Stimulated activated CD4-positive, alpha-beta T cell treated with anti-CD3 and anti-CD28 coated beads, TNF-alpha, amount 100 ng/mL, for 24 hours (primary cell): ENCODE measurements around the gene CD8B.
"Not testable (repeated sequence)": the region's sequence is repeated elsewhere in the genome, so short reads cannot be mapped to it uniquely, and the experiment has no call there.

Experiments used
- DNase-seq, 3 experiments: peaks; one replicate each; pipeline ENCODE4 v3.0.0-alpha.2; 2020; ENCODE audit warnings: low read depth in 3 of 3

The CD8B gene

DNA sequence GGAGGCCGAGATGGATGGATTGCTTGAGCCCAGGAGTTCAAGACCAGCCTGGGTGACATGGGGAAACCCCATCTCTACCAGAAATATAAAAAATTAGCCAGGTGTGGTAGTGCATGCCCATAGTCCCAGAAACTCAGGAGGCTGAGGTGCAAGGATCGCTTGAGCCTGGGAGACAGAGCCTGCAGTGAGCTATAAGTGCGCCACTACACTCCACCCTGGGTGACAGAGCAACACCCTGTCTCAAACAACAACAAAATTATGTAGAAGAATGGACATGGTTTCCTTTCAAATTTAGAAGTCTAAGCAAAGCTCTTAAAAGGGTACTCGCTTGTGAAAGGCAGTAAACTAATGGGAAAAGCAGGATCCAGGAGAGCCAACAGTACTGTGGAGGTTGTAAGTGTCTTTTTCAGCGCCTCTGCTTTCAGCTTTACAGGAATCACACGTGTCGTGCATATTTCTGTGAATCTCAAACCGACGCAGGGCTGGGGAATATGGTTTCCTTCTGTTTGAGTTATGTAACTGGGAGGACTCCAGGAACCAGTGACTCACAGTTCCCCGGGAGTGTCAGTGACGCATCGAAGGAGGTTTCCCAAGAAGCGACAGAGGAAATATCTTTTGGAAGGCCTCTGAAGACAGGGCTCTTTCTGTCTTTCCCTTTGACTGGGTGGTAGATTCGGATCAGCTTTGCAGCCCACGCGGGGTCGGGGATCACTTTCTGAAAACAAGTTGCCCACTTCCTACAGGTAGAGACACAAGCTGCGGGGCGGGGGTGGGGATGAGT is 24.6 kb downstream of the CD8B start:
- peak in 2 of 3 experiments; percentile 25 to 54 for DNase-seq

DNA sequence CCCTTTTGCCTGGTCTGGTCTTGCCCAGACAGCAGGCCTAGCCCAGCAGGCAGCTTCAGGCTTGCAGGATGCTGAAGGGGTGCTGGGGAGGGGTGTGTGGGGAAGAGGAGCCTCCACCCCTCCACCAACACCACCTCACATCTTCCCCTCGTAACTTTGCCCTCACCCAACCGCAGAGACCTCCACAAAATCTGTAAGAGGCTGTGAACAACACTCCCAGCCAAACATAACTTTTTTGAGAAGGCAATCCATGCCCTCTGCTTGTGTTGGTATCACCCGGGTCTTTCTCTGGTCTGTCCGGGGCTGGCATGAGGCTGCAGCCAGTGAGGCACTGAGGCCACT is 26.2 kb downstream of the CD8B start:
- DNase-seq, result not testable (repeated sequence)

DNA sequence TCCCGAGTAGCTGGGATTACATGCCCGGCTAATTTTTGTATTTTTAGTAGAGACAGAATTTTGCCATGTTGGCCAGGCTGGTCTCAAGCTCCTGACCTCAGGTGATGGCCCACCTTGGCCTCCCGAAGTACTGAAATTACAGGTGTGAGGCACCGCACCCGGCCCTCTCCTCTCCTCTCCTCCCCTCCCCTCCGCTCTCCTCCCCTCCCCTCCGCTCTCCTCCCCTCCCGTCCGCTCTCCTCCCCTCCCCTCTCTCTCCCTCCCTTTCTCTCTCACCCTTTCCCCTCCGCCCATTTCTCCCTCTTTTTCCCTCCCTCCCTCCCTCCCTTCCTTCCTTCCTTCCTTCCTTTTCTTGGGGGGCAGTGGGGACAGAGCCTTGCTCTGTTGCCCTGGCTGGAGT is 28.4 kb downstream of the CD8B start:
- DNase-seq, result no peak

DNA sequence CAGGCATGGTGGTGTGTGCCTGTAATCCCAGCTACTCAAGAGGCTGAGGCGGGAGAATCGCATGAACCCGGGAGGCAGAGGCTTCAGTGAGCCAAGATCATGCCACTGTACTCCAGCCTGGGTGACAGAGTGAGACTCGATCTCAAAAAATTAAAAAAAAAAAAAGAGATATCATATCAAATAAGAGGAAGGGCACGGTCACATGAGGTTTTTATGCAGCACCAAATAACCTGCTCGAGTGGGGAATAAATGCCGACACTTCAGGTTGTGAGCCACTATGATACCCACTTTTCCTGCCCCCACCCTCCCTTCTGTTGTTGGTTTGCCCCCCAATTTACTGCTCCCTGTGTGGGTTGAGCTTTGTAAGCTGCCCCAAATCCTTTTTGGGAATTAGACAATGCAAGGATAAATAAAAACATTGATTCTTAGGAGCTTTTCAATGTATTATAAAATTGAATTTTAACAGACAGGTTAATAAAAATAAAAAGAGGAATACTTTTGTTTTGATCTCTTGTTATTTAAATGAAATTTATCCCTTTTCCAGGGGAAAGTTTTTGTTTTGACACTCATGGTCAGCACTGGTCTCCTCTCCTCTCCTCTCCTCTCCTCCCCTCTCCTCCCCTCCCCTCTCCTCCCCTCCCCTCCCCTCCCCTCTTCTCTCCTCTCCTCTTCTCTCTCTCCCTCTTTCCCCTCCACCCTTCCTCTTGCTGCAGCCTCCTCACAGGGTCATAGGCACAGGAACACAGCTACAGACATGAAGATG is 29.2 kb downstream of the CD8B start:
- no peak for DNase-seq

DNA sequence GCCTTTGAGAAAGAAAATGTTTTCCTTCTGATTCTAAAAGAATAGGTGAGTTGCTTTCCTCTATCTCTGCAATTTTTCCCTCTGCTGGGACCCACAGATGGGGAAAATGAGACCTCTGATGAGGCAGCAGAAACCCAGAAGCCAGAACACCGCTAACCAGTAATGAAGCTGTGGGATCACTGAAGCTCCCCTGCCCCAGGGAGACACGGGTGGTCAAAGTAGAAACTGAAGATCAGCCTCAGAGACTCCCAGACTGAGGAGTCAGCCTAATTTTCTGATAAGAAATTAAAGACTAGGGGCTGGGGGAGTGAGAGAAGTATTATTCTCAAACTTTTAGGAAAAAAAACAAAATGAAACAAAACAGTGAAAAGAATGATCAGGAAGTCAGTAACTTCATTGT is 30.1 kb downstream of the CD8B start:
- DNase-seq, result no peak

DNA sequence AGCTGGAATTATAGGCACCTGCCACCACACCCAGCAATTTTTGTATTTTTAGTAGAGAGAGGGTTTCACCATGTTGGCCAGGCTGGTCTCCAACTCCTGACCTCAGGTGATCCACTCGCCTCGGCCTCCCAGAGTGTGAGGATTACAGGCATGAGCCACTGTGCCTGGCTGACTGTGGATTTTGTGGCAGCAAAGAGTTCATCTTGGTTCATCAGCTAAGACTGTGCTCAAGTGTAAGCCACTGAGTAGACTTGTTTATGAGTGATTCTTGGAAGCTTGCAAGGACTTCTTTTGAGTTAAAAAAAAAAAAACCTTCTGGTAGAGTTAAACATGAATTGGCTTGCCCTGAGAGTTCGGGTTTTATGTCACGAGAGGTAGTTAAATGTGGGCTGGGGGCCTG is 34.7 kb downstream of the CD8B start:
- DNase-seq, result no peak

DNA sequence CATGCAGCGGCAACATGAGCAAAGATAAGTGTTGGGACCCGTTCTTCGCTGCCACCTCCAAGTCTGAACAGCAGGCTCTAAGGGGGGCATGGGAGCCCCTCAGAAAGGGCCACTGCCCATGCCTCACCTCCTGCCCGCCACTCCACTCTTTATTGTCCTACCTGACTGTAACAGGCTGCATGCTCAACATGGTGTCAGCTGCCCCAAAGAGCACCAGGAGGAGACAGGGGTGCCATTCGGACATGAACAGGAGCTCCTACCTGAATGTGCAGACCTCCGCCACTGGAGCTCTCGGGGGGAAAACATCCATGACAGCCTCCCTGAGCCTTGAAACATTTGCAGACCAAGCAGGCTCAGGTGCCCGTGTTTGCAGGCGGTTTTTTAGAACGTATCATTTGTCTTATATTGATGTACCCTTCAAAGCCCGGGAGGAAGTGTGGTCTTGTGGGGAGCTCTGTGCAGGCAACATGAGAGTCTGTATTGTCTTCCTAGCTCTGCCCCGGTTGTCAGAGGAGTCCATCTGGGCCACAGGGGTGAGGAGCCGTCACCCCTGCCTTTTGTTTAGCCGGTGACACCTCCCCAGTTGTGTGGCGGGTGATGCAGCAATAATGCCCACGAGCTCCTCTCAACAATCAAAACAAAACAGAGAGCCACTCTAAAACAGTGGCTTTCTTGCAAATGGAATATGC is 35.8 kb downstream of the CD8B start:
- no peak for DNase-seq

DNA sequence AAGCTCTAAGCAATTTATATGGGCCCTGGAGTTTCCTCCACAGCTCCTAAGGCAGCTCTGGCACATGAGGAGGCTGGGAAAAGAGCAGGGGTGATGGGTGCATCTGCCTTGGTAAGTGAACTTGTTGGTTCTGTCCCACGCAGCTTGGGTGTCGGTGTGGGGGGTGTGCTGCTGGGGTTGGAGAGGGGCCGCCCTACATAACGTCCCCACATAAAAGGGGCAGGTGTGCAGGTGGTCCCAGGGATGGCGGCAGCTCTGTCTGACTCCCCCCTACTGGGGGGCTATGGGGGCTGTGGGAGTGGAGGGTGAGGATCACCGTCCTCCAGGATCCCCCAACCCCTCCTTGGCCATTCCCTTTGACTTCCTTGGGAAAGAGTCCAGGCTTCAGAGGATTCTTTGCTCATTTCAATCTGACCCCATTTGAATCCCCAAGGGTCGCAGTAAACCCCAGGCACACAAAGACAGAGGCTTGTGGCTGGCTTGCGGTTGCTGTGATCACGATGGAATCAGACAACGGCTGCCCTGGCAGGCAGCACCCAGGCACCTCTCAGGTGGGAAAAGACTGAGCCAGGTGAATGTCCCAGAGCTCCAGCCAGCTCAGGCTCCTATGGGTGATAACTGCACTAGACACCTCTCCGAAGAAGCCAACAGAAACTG is 36.5 kb downstream of the CD8B start:
- no peak for DNase-seq

DNA sequence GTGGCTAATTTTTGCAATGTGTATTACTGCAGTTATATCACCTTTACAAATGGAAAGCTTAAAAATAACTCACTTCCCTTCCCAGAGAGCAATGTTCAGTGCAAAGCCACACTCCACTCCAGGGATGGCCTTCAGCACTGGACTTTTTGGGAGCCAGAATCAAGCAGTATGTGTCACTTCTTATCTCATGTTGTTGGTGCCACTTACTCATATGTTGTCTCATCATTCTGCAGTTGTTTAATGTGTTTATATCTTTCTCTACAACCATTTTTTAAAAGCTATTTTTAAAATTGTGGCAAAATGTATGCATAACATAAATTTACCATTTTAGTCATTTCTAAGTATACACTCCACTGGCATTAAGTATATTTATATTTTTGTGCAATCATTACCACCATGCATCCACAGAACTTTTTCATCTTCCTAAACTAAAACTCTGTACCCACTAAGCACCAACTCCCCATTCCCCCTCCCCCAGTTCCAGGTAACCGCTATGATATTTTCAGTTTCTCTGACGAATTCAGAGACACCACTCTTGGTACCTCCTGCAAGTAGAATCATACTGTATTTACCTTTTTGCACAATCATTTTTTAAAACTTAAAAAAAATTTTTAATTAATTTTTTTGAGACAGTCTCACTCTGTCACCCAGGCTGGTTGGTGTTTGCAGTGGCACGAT is 38.9 kb downstream of the CD8B start:
- no peak for DNase-seq

DNA sequence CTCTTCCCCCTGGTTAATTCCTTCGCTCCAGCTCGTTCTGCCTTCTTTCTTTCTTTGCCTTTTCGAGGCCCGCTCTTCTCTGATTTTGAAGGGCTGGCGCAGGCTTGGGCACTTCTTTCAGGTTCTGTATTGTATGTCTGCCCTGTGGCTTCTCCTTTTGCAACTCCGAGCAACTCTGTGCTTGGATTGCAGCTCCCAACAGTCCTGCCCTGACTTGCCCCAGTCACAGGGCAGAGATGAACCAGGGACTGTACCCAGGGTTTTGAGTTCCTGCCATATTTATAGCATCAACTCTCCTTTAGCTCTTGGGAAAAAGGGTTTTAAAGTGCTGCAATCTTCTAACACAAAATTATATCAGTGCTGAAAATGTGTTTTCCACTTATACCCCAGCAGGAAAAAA is 39.8 kb downstream of the CD8B start:
- DNase-seq, result no peak

DNA sequence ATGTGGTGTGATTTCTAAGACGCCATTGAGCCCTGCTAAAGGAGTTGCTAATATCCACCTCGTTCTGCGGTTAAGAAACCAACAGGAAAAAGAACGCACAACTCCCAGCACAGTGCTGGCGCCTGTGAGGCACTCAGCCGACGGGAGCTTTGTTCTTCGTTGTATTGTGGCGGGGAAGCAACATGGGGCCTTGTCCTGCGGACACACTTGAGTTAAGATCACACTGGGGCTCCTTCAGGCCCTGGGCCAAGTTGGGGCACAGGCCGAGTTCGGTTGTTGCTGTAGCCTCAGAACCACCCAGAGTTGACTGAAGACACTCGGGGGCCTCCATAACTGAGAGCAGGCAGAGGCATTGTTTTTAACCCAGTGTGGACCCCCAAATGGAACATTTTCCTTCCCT is 40.4 kb downstream of the CD8B start:
- DNase-seq, result no peak

DNA sequence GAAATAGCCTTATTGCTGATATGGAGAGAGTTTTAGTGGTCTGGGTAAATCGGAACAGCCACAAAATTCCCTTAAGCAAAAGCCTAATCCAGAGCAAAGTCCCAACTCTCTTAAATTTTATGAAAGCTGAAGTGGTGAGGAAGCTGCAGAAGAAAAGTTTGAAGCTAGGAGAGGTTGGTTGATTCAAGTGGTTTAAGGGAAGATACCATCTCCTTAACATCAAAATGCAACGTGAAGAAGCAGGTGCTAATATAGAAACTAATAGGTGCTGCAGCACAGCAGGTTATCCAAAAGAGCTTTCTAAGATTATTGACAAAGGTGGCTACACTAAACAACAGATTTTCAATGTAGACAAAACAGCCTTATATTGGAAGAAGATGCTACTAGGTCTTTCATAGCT is 42.7 kb downstream of the CD8B start:
- no peak for DNase-seq

DNA sequence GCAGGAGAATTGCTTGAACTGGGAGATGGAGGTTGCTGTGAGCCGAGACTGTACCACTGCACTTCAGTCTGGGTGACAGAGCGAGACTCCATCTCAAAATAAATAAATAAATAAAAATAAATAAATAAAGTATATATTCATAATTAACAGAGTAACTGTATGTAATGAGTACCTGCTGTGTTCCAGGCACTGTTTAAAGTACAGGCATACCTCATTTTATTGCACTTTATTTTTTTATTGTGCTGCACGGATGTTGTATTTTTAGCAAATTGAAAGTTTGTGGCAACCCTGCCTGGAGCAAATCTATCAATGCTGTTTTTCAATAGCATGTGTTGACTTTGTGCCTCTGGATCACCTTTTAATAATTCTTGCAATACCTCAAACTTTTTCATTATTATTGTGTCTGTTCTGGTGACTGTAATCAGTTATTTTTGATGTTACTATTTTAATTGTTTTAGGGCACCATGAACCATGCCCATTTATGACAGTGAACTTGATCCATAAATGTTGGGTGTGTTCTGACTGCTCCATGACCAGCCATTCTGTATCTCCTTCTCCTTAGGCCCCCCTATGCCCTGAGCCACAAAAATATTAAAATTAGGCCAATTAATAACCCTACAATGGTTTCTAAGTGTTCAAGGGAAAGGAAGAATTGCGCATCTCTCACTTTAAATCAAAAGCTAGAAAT is 43.4 kb downstream of the CD8B start:
- no peak for DNase-seq

DNA sequence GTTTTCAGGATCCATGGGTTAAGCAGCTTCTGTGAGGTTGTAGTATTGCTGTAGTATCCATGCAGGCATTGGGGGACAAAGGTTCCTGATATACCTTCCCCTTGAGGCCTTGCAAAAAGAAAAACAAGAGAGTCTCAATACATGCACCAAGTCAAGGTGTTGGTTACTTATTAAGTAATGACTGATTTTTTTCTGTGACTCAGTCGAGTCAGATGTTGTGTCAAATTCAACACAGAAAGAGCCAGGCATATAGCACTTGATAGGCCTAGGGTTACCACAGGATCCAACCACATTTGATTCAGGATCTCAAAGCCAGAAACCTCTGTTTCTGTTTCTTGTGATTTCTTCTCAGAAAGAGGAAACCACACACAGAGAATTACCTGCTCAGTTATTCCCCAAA is 46.1 kb downstream of the CD8B start:
- no peak for DNase-seq

DNA sequence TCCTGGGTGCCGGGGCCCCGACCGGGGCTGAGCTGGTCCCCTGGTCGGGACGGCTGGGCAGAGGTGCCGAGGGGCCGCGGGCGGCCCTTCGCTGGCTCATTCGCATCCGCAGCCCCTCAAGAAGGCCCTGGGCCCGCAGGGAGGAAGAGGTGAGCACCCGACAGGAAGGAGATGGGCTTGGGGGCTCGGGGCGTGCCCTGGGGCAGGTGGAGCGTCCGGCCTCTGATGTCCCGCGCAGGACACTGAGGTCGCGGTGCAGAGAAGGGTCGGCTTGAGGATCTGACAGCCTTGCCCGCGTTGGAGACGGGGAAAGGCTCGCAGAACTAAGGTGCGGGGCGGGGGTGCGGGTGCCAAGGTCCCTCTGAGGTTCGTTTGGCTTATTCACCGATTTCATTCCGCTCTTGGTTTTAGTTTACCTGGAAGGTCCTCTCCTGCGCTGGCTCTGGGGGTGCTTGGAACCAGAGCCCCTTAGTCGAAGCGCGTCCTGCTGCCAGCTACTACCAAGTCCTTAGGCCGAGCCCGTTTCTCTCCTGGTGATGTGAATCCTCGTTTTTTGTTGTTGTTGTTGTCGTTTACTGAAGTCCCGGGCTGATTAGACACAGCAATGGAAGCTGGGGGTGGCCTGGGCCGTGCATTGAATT is 52.1 kb downstream of the CD8B start:
- no peak for DNase-seq

DNA sequence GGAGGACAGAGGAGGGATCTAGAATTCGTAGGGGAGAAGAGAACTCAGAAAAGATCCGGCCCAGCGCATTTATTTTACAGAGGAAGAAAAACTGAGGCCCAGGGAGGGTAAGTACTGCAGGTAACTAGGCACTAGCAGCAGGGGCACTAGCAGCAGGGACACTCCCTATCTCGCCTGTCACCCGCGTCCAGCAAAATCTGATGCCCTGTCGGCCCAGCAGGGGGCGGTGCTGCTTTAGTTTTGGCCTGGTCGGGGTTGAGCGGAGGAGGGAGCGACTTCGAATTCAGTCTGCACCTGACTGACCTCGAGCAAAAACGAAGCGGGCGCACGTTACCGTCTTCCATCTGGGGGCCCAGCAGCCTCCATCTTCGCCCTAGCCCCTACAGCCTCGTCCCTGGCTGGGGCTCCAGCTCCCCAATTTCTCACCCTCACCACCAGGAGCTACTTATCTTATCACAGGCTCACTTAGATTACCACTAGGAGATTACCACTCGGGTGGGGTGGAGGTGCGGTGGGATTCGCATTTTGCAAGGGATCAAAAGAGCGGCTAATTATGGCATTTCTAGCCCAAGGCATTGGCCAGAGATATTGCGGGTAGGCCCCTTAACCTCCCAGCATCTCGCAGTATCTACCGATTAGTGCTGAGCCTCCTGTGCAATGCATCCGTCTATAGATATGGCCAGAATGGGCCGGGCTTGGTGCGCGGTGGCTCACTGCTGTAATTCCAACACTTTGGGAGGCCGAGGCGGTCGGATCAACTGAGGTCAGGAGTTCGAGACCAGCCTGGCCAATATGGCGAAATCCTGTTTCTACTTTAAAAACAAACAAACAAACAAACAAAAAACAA is 53.1 kb downstream of the CD8B start:
- peak; percentile 87 to 91 (median 87) for DNase-seq

DNA sequence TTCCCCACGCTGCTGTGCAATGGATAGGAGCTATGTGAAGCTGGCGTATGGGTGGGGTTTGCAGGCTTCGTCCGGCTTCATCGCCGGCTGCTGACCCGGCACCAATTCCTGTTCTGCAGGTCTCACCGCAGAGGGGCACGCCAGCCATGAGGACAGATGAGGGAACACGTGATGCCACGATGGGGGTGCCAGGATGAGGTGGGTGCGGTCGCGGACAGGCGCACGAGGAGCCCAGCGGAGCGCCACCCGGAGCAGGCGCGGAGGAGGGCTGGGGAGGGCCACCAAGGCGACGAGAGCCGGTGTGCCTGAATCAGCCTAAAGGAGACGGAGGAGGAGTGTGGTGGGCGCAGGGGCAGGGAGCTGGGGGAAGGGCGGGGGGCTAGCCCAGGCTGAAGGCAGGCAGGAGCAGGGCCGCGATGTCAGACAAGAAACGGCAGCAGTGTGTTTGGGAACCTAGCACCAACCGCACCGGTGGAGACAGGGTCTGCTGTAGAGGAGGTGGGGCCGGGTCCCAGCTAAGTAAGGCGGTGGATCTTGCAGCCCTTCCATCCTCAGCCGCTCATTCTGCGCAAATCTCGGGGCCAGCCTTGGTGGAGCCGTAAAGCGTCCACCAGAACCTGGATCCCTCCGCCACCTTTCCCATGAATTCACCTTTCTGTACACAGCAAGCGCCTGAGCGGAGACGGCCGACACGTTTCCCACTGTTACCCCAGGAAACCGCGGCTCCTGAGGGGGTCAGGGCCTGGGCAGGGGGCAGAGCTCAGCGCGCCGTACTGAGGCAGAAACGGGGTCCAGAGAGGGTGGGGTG is 54.0 kb downstream of the CD8B start:
- DNase-seq, result no peak

DNA sequence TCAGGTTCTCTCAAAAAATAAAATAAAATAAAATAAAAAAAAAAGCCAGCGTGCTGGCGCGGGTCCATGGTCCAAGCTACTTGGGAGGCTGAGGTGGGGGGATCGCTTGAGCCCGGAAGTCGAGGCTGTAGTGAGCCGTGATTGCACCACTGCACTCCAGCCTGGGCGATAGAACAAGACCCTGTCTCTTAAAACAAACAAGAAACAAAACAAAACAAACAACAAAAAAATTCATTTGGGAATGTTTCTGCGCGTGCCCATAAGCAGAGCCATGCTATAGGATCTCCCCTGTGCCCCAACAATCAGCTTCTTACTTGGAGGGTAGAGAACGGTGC is 54.6 kb downstream of the CD8B start:
- DNase-seq, result no peak
